Transverse colon (tissue), 4 donors: Measurements from ENCODE around the gene MOV10L1. TPM values are rescaled to one million over a fixed set of nuclear protein-coding genes. Genes with fewer than 3 reads are reported as not detected.

Experiments
- DNase-seq: peaks from one replicate; pipeline ENCODE4 v3.0.0-alpha.2; 2019
- H3K27ac ChIP-seq, 4 donors: fragments of 200-600 bp; sonication (generic); 2 replicates each; pipeline ENCODE4 v1.5.1; 2016 to 2018; ENCODE audit warnings: inconsistent platforms in 4 of 4
- H3K27me3 ChIP-seq: fragments of 200-600 bp; sonication (generic); 2 replicates; pipeline ENCODE4 v1.5.1; 2017; ENCODE audit warnings: inconsistent platforms
- H3K36me3 ChIP-seq, 4 donors: fragments of 200-600 bp; sonication (generic); 2 replicates each; pipeline ENCODE4 v1.5.1; 2017 to 2019; ENCODE audit warnings: inconsistent platforms in 4 of 4
- H3K4me1 ChIP-seq, 4 donors: fragments of 200-600 bp; sonication (generic); 2 replicates each; pipeline ENCODE4 v1.5.1; 2017 to 2020; ENCODE audit warnings: inconsistent platforms in 4 of 4
- H3K4me3 ChIP-seq, 4 donors: fragments of 200-600 bp; sonication (generic); 1 replicate in 1 of 4; 2 replicates in 3 of 4; pipeline versions ENCODE4 v1.5.1 to v1.6.1; 2017 to 2019; ENCODE audit warnings: inconsistent platforms in 4 of 4
- H3K9me3 ChIP-seq, 2 donors: fragments of 200-600 bp; sonication (generic); 2 replicates each; pipeline ENCODE4 v1.5.1; 2017 to 2019; ENCODE audit warnings: inconsistent platforms in 2 of 2
- EP300 ChIP-seq: sonication (generic); formaldehyde crosslinking; IDR thresholded peaks from one replicate; pipeline ENCODE4 v1.6.1; 2017; ENCODE audit warnings: antibody characterized with exemption, low read depth
- POLR2A ChIP-seq: fragments of 450-650 bp; IDR thresholded peaks from one replicate; pipeline ENCODE4 v1.6.1; 2016; ENCODE audit warnings: antibody characterized with exemption, mild to moderate bottlenecking, moderate library complexity
- POLR2AphosphoS5 ChIP-seq, 3 donors: sonication (generic); formaldehyde crosslinking; IDR thresholded peaks; one replicate each; pipeline ENCODE4 v1.6.1; 2016; ENCODE audit warnings: antibody characterized with exemption in 3 of 3
- WGBS, 2 donors: methylation state at CpG; one replicate each; pipeline ENCODE4 v1.1.5; 2018; ENCODE audit warnings: low coverage in 1 of 2; 5-methylcytosine and 5-hydroxymethylcytosine counted together
- in situ Hi-C, 4 donors: fragments of 200-750 bp; cut with MboI; loops; one replicate each; pipeline versions ENCODE4 v1.15.0 to v1.15.1; 2017; ENCODE audit warnings: low sequenced_read_pairs in 3 of 4, low pct_ligation_motif_present in 1 of 4, low pct_unique_long_range_greater_than_20kb in 1 of 4
- intact Hi-C: fragments of 100-400 bp; cut with DNase I; formaldehyde crosslinking; loops from one replicate; pipeline ENCODE4 v1.15.1; 2023; ENCODE audit warnings: low total_unique reads
- total RNA-seq, 4 donors: library from RNA; depleted of rRNA; stranded (reverse); fragments of >200 nt; gene quantifications; one replicate each; pipeline ENCODE4 v1.1.0, GENCODE V29; 2016
- TF ChIP-seq, protein P1 (sequence below), 5 experiments: fragments of 200-600 bp in 3 of 5; fragments of 450-650 bp in 2 of 5; sonication (generic) in 3 of 5; IDR thresholded peaks; 1 replicate in 2 of 5; 2 replicates in 3 of 5; pipeline ENCODE4 v1.5.1; 2016 to 2017; ENCODE audit warnings: antibody characterized with exemption in 5 of 5, inconsistent platforms in 3 of 5, mild to moderate bottlenecking in 2 of 5, moderate library complexity in 1 of 5

Gene MOV10L1
- total RNA-seq, 4 donors from 2014 or later = 0.20 to 0.48 (median 0.41) TPM; not detected in 1

DNA sequence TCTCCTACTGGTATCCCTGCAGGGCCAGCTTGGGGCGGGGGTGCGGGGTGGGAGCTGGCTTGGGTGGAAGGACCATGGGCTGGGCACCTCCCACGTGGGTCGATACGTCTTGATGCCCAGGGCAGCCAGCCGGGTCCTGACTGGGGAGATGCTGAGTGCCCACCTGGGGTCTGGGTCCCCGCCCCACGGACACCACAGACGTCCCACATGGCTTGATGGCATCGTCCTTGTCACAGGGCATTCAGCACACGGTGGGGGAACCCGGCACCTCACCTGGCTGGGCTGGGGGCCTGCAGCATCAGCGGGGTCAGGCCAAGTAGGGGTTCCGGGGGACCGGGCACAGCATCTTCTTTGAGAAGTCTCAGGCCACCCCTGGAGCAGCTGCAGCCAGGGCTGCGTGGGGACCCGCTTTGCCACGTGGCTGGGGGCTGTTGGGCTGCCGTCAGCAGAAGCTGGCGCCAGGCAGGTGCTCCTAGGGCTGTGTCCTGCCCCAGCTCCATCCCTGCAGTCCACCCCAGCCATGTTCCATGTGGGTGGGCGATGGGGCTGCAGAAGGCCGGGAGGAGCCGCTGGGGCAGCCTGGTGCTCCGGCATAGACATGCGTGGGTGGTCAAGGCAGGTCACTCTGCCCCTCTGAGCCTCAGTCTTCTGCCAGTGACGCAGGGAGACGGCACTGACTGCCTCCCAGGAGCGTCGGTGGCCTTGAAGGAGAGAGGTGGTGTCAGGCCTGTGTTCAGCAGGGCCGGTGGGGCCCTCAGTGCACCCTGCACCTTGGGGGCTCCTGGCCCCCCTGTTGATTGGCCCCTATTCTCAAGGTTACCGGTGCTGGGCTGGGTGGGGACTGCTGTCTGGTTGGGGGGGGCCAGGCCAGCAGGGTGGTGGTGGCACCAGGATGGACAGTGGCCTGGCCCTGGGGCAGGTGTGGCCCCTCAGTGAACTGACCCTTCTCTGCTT lies 119.4 kb downstream of the MOV10L1 start:
- no peak overlapping the region for H3K4me3 ChIP-seq
- in situ Hi-C loops = loop anchor here in 1 of 4 donors (10.0 kb wide), 1 partner anchor 64 kb away; no protein-coding TSS in a partner anchor
- TF ChIP-seq EP300 (no peak), POLR2AphosphoS5 (IDR thresholded peaks at IDR 0.05) (no peak), POLR2A (no peak)
- TF ChIP-seq, protein P1, sequence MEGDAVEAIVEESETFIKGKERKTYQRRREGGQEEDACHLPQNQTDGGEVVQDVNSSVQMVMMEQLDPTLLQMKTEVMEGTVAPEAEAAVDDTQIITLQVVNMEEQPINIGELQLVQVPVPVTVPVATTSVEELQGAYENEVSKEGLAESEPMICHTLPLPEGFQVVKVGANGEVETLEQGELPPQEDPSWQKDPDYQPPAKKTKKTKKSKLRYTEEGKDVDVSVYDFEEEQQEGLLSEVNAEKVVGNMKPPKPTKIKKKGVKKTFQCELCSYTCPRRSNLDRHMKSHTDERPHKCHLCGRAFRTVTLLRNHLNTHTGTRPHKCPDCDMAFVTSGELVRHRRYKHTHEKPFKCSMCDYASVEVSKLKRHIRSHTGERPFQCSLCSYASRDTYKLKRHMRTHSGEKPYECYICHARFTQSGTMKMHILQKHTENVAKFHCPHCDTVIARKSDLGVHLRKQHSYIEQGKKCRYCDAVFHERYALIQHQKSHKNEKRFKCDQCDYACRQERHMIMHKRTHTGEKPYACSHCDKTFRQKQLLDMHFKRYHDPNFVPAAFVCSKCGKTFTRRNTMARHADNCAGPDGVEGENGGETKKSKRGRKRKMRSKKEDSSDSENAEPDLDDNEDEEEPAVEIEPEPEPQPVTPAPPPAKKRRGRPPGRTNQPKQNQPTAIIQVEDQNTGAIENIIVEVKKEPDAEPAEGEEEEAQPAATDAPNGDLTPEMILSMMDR (IDR thresholded peaks at IDR 0.05) = no peak
- intact Hi-C loops = no loop called here
- 69% methylated on average over 11 of the region's 31 CpGs; no CpG with 5 or more reads in 1 of the 2 donors for WGBS, 2 donors
- H3K9me3 ChIP-seq = no peaks in the 10 kb centered on the region
- peaks cover 0 to 7% (median 1%) of the 10 kb centered on the region in 4 donors for H3K4me1 ChIP-seq
- H3K27ac ChIP-seq = no peak overlapping the region
- peak; percentile 8 for DNase-seq
- H3K27me3 ChIP-seq = no peaks in the 10 kb centered on the region
- H3K36me3 ChIP-seq = peaks cover 0 to 23% (median 2%) of the 10 kb centered on the region in 4 donors

DNA sequence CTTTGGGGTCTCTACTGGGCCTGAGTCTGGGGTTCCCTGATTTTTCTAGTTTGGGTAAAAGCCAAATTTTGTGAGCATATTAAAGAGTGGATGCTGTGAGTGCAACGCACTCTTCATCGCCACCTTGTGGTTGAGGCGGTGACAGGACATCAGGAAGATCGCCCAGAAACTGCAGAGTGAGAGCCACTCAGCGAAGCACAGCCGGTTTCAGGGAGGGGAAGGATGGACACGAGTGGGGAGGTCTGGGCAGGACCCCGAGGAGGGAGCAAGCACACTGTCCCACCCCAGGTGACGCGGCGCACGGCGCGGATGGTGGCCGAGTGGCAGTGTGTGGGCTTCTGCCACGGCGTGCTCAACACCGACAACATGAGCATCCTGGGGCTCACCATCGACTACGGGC lies 120.1 kb downstream of the MOV10L1 start:
- intact Hi-C loops (loop anchor here (5.0 kb wide), 1 partner anchor 58 kb away; no protein-coding TSS in a partner anchor), in situ Hi-C loops (loop anchor here in 2 of 4 donors (10.0 kb wide), 1 partner anchor 65 kb away; no protein-coding TSS in a partner anchor)
- WGBS, 2 donors = 0 to 57% methylated on average over 1 to 20 of the region's 20 CpGs
- TF ChIP-seq, protein P1 (IDR thresholded peaks at IDR 0.05) = peak; percentile 84 to 90 (median 87)
- TF ChIP-seq POLR2A = no peak
- Histone ChIP-seq H3K4me3 (no peak overlapping the region), H3K36me3 (peaks cover 0 to 23% (median 2%) of the 10 kb centered on the region in 4 donors), H3K27me3 (no peaks in the 10 kb centered on the region), H3K27ac (no peak overlapping the region), H3K4me1 (peaks cover 0 to 7% (median 1%) of the 10 kb centered on the region in 4 donors), H3K9me3 (no peaks in the 10 kb centered on the region)
- peak; percentile 68 for DNase-seq

DNA sequence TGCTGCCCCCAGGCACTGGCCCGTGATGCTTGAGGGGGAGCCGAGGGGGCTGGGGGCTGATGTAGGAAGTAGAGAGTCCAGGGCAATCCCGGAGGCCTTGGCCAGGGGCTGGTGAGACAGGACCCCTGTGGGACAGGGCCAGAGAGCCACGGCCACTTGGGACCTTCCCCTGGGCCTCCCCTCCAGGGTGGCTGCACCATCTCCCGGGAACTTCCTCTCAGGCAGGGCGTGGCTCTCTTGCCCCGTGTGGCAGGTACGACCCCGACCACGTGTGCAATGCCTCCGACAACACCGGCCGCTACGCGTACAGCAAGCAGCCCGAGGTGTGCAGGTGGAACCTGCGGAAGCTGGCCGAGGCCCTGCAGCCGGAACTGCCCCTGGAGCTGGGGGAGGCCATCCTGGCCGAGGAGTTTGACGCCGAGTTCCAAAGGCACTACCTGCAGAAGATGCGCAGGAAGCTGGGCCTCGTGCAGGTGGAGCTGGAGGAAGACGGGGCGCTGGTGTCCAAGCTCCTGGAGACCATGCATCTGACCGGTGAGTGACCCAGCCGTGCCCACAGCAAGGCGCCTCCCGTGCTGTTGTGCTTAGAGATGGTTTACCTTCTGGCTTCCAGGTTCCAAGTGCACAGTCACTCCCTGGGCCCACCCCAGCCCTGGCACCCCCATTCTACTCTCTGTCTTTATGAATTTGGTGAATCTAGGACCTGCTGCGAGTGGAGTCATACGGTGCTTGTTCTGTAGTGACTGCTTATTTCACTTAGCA lies 120.8 kb downstream of the MOV10L1 start:
- TF ChIP-seq EP300 = no peak
- TF ChIP-seq, protein P1 (IDR thresholded peaks at IDR 0.05) = no peak
- no peak for TF ChIP-seq POLR2AphosphoS5 (IDR thresholded peaks at IDR 0.05)
- no peak for TF ChIP-seq POLR2A
- in situ Hi-C loops (loop anchor here in 1 of 4 donors (10.0 kb wide), 1 partner anchor 66 kb away; no protein-coding TSS in a partner anchor), intact Hi-C loops (loop anchor here (5.0 kb wide), 1 partner anchor 58 kb away; no protein-coding TSS in a partner anchor)
- DNase-seq = peak; percentile 8
- H3K36me3 ChIP-seq = peaks cover 0 to 24% (median 2%) of the 10 kb centered on the region in 4 donors
- H3K27ac ChIP-seq = no peak overlapping the region
- 92% methylated on average over 31 of the region's 32 CpGs; no CpG with 5 or more reads in 1 of the 2 donors for WGBS, 2 donors
- peaks cover 0 to 7% (median 1%) of the 10 kb centered on the region in 4 donors for H3K4me1 ChIP-seq
- H3K27me3 ChIP-seq = no peaks in the 10 kb centered on the region
- no peaks in the 10 kb centered on the region for H3K9me3 ChIP-seq
- no peak overlapping the region for H3K4me3 ChIP-seq
